Upper lobe of left lung (tissue), 6 donors: Measurements from ENCODE around the gene PRRX1. TPM values are rescaled to one million over a fixed set of nuclear protein-coding genes. Genes with fewer than 3 reads are reported as not detected.

Source experiments
- ATAC-seq, 2 donors: fragments of 200-7000 bp; cut with Tn5 transposase; one replicate each; pipeline ENCODE4 v1.9.1; 2022; ENCODE audit warnings: mild to moderate bottlenecking in 2 of 2, moderate library complexity in 2 of 2; ENCODE audit not compliant: low FRiP score in 2 of 2
- DNase-seq, 2 donors: peaks; one replicate each; pipeline ENCODE4 v3.0.0-alpha.2; 2019 to 2020
- H3K27ac ChIP-seq, 4 donors: fragments of 200-600 bp; sonication (generic); one replicate each; pipeline ENCODE4 v1.5.1; 2016 to 2019
- H3K27me3 ChIP-seq, 4 donors: fragments of 200-600 bp; sonication (generic); one replicate each; pipeline ENCODE4 v1.5.1; 2017 to 2019
- H3K36me3 ChIP-seq, 4 donors: fragments of 200-600 bp; sonication (generic); one replicate each; pipeline ENCODE4 v1.5.1; 2016 to 2019
- H3K4me1 ChIP-seq, 4 donors: fragments of 200-600 bp; sonication (generic); one replicate each; pipeline ENCODE4 v1.5.1; 2018 to 2019
- H3K4me3 ChIP-seq, 4 donors: fragments of 200-600 bp; sonication (generic); one replicate each; pipeline ENCODE4 v1.5.1; 2017 to 2019; ENCODE audit warnings: mild to moderate bottlenecking in 2 of 4, moderate library complexity in 1 of 4
- H3K9me3 ChIP-seq, 4 donors: fragments of 200-600 bp; sonication (generic); one replicate each; pipeline ENCODE4 v1.5.1; 2018 to 2019
- CTCF ChIP-seq, 6 experiments: fragments of 450-650 bp in 4 of 6; fragments of 200-600 bp in 2 of 6; sonication (generic) in 2 of 6; IDR thresholded peaks; one replicate each; pipeline ENCODE4 v1.5.1; 2016 to 2019; ENCODE audit warnings: antibody characterized with exemption in 6 of 6
- EP300 ChIP-seq, 4 donors: sonication (generic); formaldehyde crosslinking; IDR thresholded peaks; one replicate each; pipeline ENCODE4 v1.5.1; 2017; ENCODE audit warnings: antibody characterized with exemption in 4 of 4, control low read depth in 2 of 4
- POLR2A ChIP-seq, 4 donors: fragments of 450-650 bp; IDR thresholded peaks; one replicate each; pipeline ENCODE4 v1.5.1; 2016 to 2017; ENCODE audit warnings: antibody characterized with exemption in 4 of 4, mild to moderate bottlenecking in 2 of 4
- POLR2AphosphoS5 ChIP-seq, 2 donors: sonication (generic); formaldehyde crosslinking; IDR thresholded peaks; one replicate each; pipeline ENCODE4 v1.5.1; 2017; ENCODE audit warnings: antibody characterized with exemption in 2 of 2
- WGBS, 2 donors: methylation state at CpG; one replicate each; pipeline ENCODE4 v1.1.5; 2017 to 2018; 5-methylcytosine and 5-hydroxymethylcytosine counted together
- total RNA-seq, 6 donors: library from RNA; depleted of rRNA in 4 of 6; stranded (reverse); fragments of >200 nt in 4 of 6; gene quantifications; one replicate each; pipeline versions ENCODE4 v1.1.0 to v1.2.1, GENCODE V29; 2016 to 2021
- donor health status: DM: no; HTN: no; CAD: no; lungs with moderate emphysema.
- donor health status: DM: no; HTN: yes; CAD: no; lungs with severe emphysema.

Gene PRRX1
- total RNA-seq, 6 donors from 2014 or later: 6.1 to 36.0 (median 19.1) TPM

GRCh38 chr1:170699696-170700095 lies 35.8 kb downstream of the PRRX1 start:
- no peak for TF ChIP-seq EP300 (IDR thresholded peaks at IDR 0.05)
- TF ChIP-seq POLR2A (IDR thresholded peaks at IDR 0.05): no peak
- no peak for TF ChIP-seq CTCF (IDR thresholded peaks at IDR 0.05)
- TF ChIP-seq POLR2AphosphoS5 (IDR thresholded peaks at IDR 0.05): no peak
- Histone ChIP-seq H3K27me3 (no peaks in the 10 kb centered on the region), H3K27ac (no peak overlapping the region), H3K9me3 (no peaks in the 10 kb centered on the region), H3K4me1 (no peaks in the 10 kb centered on the region), H3K36me3 (no peaks in the 10 kb centered on the region), H3K4me3 (no peak overlapping the region)
- DNase-seq: no peak
- WGBS, 2 donors: 83 to 87% methylated on average over 8 of the region's 8 CpGs
- no peak for ATAC-seq

- DNase-seq: no peak
- Histone ChIP-seq H3K9me3 (no peaks in the 10 kb centered on the region), H3K27me3 (no peaks in the 10 kb centered on the region), H3K4me1 (no peaks in the 10 kb centered on the region), H3K4me3 (no peak overlapping the region), H3K36me3 (no peaks in the 10 kb centered on the region), H3K27ac (no peak overlapping the region)
- ATAC-seq: peak in 1 of 2 donors; percentile 72
- TF ChIP-seq EP300 (IDR thresholded peaks at IDR 0.05) (no peak), POLR2AphosphoS5 (IDR thresholded peaks at IDR 0.05) (no peak), POLR2A (IDR thresholded peaks at IDR 0.05) (no peak), CTCF (IDR thresholded peaks at IDR 0.05) (no peak)
- WGBS, 2 donors: 89 to 100% methylated on average over 1 of the region's 1 CpG
Measured at GRCh38 chr1:170700842-170701615, 37.1 kb downstream of the PRRX1 start.

GRCh38 chr1:170701962-170702361 lies 38.0 kb downstream of the PRRX1 start:
- H3K27ac ChIP-seq: no peak overlapping the region
- peak in 1 of 2 donors; percentile 24 for ATAC-seq
- H3K36me3 ChIP-seq: no peaks in the 10 kb centered on the region
- H3K27me3 ChIP-seq: no peaks in the 10 kb centered on the region
- no peak for DNase-seq
- no peak for TF ChIP-seq POLR2AphosphoS5 (IDR thresholded peaks at IDR 0.05)
- no peak for TF ChIP-seq POLR2A (IDR thresholded peaks at IDR 0.05)
- TF ChIP-seq EP300 (IDR thresholded peaks at IDR 0.05): no peak
- TF ChIP-seq CTCF (IDR thresholded peaks at IDR 0.05): no peak
- WGBS, 2 donors: 88 to 96% methylated on average over 12 of the region's 12 CpGs
- H3K4me3 ChIP-seq: no peak overlapping the region
- H3K4me1 ChIP-seq: no peaks in the 10 kb centered on the region
- no peaks in the 10 kb centered on the region for H3K9me3 ChIP-seq

- DNase-seq (no peak), ATAC-seq (no peak)
- Histone ChIP-seq H3K36me3 (no peaks in the 10 kb centered on the region), H3K27ac (no peak overlapping the region), H3K4me1 (no peaks in the 10 kb centered on the region), H3K4me3 (no peak overlapping the region), H3K9me3 (no peaks in the 10 kb centered on the region), H3K27me3 (no peaks in the 10 kb centered on the region)
- 84 to 91% methylated on average over 2 of the region's 2 CpGs for WGBS, 2 donors
- TF ChIP-seq EP300 (IDR thresholded peaks at IDR 0.05): no peak
- no peak for TF ChIP-seq POLR2A (IDR thresholded peaks at IDR 0.05)
Measured at GRCh38 chr1:170703591-170703990, 39.7 kb downstream of the PRRX1 start.

- TF ChIP-seq CTCF (IDR thresholded peaks at IDR 0.05) (no peak), EP300 (IDR thresholded peaks at IDR 0.05) (no peak), POLR2AphosphoS5 (IDR thresholded peaks at IDR 0.05) (no peak), POLR2A (IDR thresholded peaks at IDR 0.05) (no peak)
- H3K27ac ChIP-seq: no peak overlapping the region
- no peak for DNase-seq
- H3K27me3 ChIP-seq: no peaks in the 10 kb centered on the region
- H3K36me3 ChIP-seq: no peaks in the 10 kb centered on the region
- no peak for ATAC-seq
- H3K4me1 ChIP-seq: no peaks in the 10 kb centered on the region
- H3K4me3 ChIP-seq: no peak overlapping the region
- WGBS, 2 donors: 85 to 89% methylated on average over 3 of the region's 3 CpGs
- H3K9me3 ChIP-seq: no peaks in the 10 kb centered on the region
Measured at GRCh38 chr1:170704256-170704655, 40.3 kb downstream of the PRRX1 start.
